SK-N-SH (cell line): ENCODE measurements around the gene SIGLEC15. TPM values are rescaled to one million over a fixed set of nuclear protein-coding genes. Genes with fewer than 3 reads are reported as not detected.

ENCODE experiments used
- CTCF ChIA-PET: fragments of 300-600, 350-600 bp; formaldehyde crosslinking; extraction: SDS; loops from one replicate; lab custom pipeline; 2021; lab: Yijun Ruan, JAX
- POLR2A ChIA-PET: fragments of 350-600 bp; sonication (Branson Sonifier 250); formaldehyde crosslinking; extraction: SDS; loops from one replicate; lab custom pipeline; 2020; ENCODE audit warnings: antibody characterized with exemption, inconsistent platforms; lab: Yijun Ruan, JAX
- DNase-seq: peaks from one replicate; pipeline ENCODE4 v3.0.0; 2012
- H2AFZ ChIP-seq: fragments of 200-600 bp; sonication (generic); 2 replicates; pipeline ENCODE4 v1.8.1; 2016; ENCODE audit warnings: antibody characterized with exemption, mild to moderate bottlenecking, low read depth
- H3F3A ChIP-seq: fragments of 200-600 bp; sonication (generic); replicated peaks from 2 replicates; pipeline ENCODE3; 2016; ENCODE audit warnings: antibody characterized with exemption, mild to moderate bottlenecking; ENCODE audit not compliant: insufficient read depth
- H3K27ac ChIP-seq, 2 experiments: fragments of 200-500 bp in 1 of 2; fragments of 200-600 bp in 1 of 2; sonication (Bioruptor generic) in 1 of 2; sonication (generic), shearing (Covaris generic) in 1 of 2; 2 replicates each; pipeline versions ENCODE4 v1.5.1 to v1.6.1; 2014 to 2016; ENCODE audit warnings: low read depth in 2 of 2, inconsistent platforms in 1 of 2, low read length in 1 of 2, mild to moderate bottlenecking in 1 of 2, mixed read lengths in 1 of 2
- H3K27me3 ChIP-seq: fragments of 200-600 bp; sonication (generic), shearing (Covaris generic); 2 replicates; pipeline ENCODE4 v1.6.1; 2016; ENCODE audit warnings: mixed run types; ENCODE audit not compliant: insufficient read depth
- H3K36me3 ChIP-seq, 2 experiments: fragments of 200-500 bp in 1 of 2; fragments of 200-600 bp in 1 of 2; sonication (Bioruptor generic) in 1 of 2; sonication (generic) in 1 of 2; replicated peaks in 1 of 2; 2 replicates each; pipeline versions ENCODE3 to v1.5.1; 2014 to 2016; ENCODE audit warnings: low read length in 1 of 2, mild to moderate bottlenecking in 1 of 2; ENCODE audit not compliant: insufficient read depth in 2 of 2, control insufficient read depth in 1 of 2
- H3K4me1 ChIP-seq, 2 experiments: fragments of 200-500 bp in 1 of 2; fragments of 200-600 bp in 1 of 2; sonication (Bioruptor generic) in 1 of 2; sonication (generic), shearing (Covaris generic) in 1 of 2; 2 replicates each; pipeline versions ENCODE4 v1.5.1 to v1.6.1; 2014 to 2016; ENCODE audit warnings: low read depth in 1 of 2, low read length in 1 of 2, mixed run types in 1 of 2; ENCODE audit not compliant: insufficient read depth in 2 of 2, control insufficient read depth in 1 of 2
- H3K4me2 ChIP-seq: fragments of 200-600 bp; sonication (generic), shearing (Covaris generic); 2 replicates; pipeline ENCODE4 v1.6.1; 2017; ENCODE audit warnings: mixed run types
- H3K4me3 ChIP-seq, 2 experiments: fragments of 200-500 bp in 1 of 2; fragments of 200-600 bp in 1 of 2; sonication (Bioruptor generic) in 1 of 2; sonication (generic), shearing (Covaris generic) in 1 of 2; 2 replicates each; pipeline versions ENCODE4 v1.5.1 to v1.8.1; 2014 to 2016; ENCODE audit warnings: low read depth in 2 of 2, inconsistent platforms in 1 of 2, low read length in 1 of 2, mild to moderate bottlenecking in 1 of 2, mixed read lengths in 1 of 2, moderate library complexity in 1 of 2
- H3K79me2 ChIP-seq: fragments of 200-600 bp; sonication (generic); 2 replicates; pipeline ENCODE4 v1.8.1; 2017; ENCODE audit warnings: mild to moderate bottlenecking; ENCODE audit not compliant: insufficient read depth
- H3K9ac ChIP-seq: fragments of 200-600 bp; sonication (generic); 2 replicates; pipeline ENCODE4 v1.6.1; 2017; ENCODE audit warnings: mixed run types
- H3K9me2 ChIP-seq: fragments of 200-600 bp; sonication (generic); 2 replicates; pipeline ENCODE4 v1.6.1; 2017; ENCODE audit warnings: mixed run types
- H3K9me3 ChIP-seq: fragments of 200-600 bp; sonication (generic); 2 replicates; pipeline ENCODE4 v1.6.1; 2017; ENCODE audit warnings: mixed run types, mild to moderate bottlenecking, moderate library complexity
- H4K20me1 ChIP-seq: fragments of 200-600 bp; sonication (generic); 2 replicates; pipeline ENCODE4 v1.6.1; 2017; ENCODE audit warnings: mild to moderate bottlenecking, mixed run types; ENCODE audit not compliant: insufficient read depth
- EP300 ChIP-seq, 2 experiments: IDR thresholded peaks; 2 replicates each; pipeline versions ENCODE4 v1.4.0 to v1.6.1; 2012; ENCODE audit warnings: borderline replicate concordance in 1 of 2, low read depth in 1 of 2, low read length in 1 of 2
- FOXJ3 ChIP-seq: sonication (generic); formaldehyde crosslinking; IDR thresholded peaks from 2 replicates; pipeline ENCODE4 v1.5.1; 2020; ENCODE audit warnings: mild to moderate bottlenecking, missing genetic modification reagents
- GABPA ChIP-seq: IDR thresholded peaks from 2 replicates; pipeline ENCODE4 v1.4.0; 2012; ENCODE audit warnings: low read depth, mild to moderate bottlenecking
- IRF3 ChIP-seq: fragments of 150-350 bp; IDR thresholded peaks from 2 replicates; pipeline ENCODE4 v1.6.1; 2016; ENCODE audit warnings: mild to moderate bottlenecking, low read depth, low read length
- MXI1 ChIP-seq: IDR thresholded peaks from 2 replicates; pipeline ENCODE4 v1.6.1; 2012; ENCODE audit warnings: mild to moderate bottlenecking, low read depth, low read length, improper control_type of control experiment
- NRF1 ChIP-seq: IDR thresholded peaks from 2 replicates; pipeline ENCODE4 v1.6.1; 2012; ENCODE audit warnings: low read depth, mild to moderate bottlenecking, low read length
- RAD21 ChIP-seq: IDR thresholded peaks from 2 replicates; pipeline ENCODE4 v1.6.1; 2012; ENCODE audit warnings: mild to moderate bottlenecking, low read length
- RCOR1 ChIP-seq: fragments of 150-350 bp; IDR thresholded peaks from 2 replicates; pipeline ENCODE4 v1.6.1; 2017; ENCODE audit warnings: antibody characterized with exemption, low read length
- REST ChIP-seq: IDR thresholded peaks from 2 replicates; pipeline ENCODE4 v1.6.1; 2012; ENCODE audit warnings: mild to moderate bottlenecking, low read depth, low read length, moderate library complexity
- RFX5 ChIP-seq: IDR thresholded peaks from 2 replicates; pipeline ENCODE4 v1.6.1; 2012; ENCODE audit warnings: mild to moderate bottlenecking, improper control_type of control experiment, low read length
- TAF1 ChIP-seq: IDR thresholded peaks from 2 replicates; pipeline ENCODE4 v1.6.1; 2012; ENCODE audit warnings: low read depth, mild to moderate bottlenecking, low read length, moderate library complexity, borderline replicate concordance
- TCF12 ChIP-seq: IDR thresholded peaks from 2 replicates; pipeline ENCODE4 v1.4.0; 2012
- WGBS: methylation state at CpG from one replicate; pipeline ENCODE4 v1.1.6; 2017; ENCODE audit warnings: low lambda C conversion rate; 5-methylcytosine and 5-hydroxymethylcytosine counted together
- polyA plus RNA-seq, 3 experiments: library from polyadenylated mRNA; depleted of rRNA; stranded (reverse); fragments of >200 nt; gene quantifications; 2 replicates each; pipeline ENCODE4 v1.2.3, GENCODE V29; 2012
- TF ChIP-seq, protein P1 (sequence below): fragments of 200-600 bp; sonication (generic); IDR thresholded peaks from 2 replicates; pipeline ENCODE4 v1.6.1; 2017; ENCODE audit warnings: antibody characterized with exemption, mild to moderate bottlenecking, moderate library complexity
- TF ChIP-seq, protein P2 (sequence below): IDR thresholded peaks from 2 replicates; pipeline ENCODE4 v1.4.0; 2012; ENCODE audit warnings: low read depth, borderline replicate concordance
- TF ChIP-seq, protein P3 (sequence below): IDR thresholded peaks from 2 replicates; pipeline ENCODE4 v1.4.0; 2012; ENCODE audit warnings: low read depth

Gene SIGLEC15
- polyA plus RNA-seq, 1 of the 3 experiments (the other 2 are of a cell fraction) = 0.10 TPM

- Histone ChIP-seq H3K27ac (peak overlapping the region in 1 of 2 experiments; percentile 27; a peak in 1 of 4 replicates), H3K4me3 (no peak overlapping the region), H3K4me1 (no peaks in the 10 kb centered on the region), H3F3A (peaks cover 12% of the 10 kb centered on the region), H3K9me2 (no peaks in the 10 kb centered on the region), H3K36me3 (peaks cover 89 to 90% of the 10 kb centered on the region in 2 experiments), H4K20me1 (no peaks in the 10 kb centered on the region), H3K27me3 (no peaks in the 10 kb centered on the region), H3K9me3 (peaks cover 5% of the 10 kb centered on the region; the same call in 1 of the 2 replicates), H2AFZ (no peak overlapping the region), H3K4me2 (no peak overlapping the region), H3K9ac (no peak overlapping the region), H3K79me2 (no peaks in the 10 kb centered on the region)
- TF ChIP-seq RAD21 (no peak), REST (no peak), GABPA (no peak), IRF3 (no peak), RFX5 (no peak), EP300 (IDR thresholded peaks at IDR 0.05; ENCODE audit: borderline replicate concordance in 1 of 2, low read depth in 1 of 2, low read length in 1 of 2) (no peak), TCF12 (no peak), FOXJ3 (CRISPR knock-in tag) (no peak), TAF1 (no peak), MXI1 (no peak), RCOR1 (no peak), NRF1 (no peak)
- TF ChIP-seq, protein P1, sequence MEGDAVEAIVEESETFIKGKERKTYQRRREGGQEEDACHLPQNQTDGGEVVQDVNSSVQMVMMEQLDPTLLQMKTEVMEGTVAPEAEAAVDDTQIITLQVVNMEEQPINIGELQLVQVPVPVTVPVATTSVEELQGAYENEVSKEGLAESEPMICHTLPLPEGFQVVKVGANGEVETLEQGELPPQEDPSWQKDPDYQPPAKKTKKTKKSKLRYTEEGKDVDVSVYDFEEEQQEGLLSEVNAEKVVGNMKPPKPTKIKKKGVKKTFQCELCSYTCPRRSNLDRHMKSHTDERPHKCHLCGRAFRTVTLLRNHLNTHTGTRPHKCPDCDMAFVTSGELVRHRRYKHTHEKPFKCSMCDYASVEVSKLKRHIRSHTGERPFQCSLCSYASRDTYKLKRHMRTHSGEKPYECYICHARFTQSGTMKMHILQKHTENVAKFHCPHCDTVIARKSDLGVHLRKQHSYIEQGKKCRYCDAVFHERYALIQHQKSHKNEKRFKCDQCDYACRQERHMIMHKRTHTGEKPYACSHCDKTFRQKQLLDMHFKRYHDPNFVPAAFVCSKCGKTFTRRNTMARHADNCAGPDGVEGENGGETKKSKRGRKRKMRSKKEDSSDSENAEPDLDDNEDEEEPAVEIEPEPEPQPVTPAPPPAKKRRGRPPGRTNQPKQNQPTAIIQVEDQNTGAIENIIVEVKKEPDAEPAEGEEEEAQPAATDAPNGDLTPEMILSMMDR = no peak
- TF ChIP-seq, protein P2, sequence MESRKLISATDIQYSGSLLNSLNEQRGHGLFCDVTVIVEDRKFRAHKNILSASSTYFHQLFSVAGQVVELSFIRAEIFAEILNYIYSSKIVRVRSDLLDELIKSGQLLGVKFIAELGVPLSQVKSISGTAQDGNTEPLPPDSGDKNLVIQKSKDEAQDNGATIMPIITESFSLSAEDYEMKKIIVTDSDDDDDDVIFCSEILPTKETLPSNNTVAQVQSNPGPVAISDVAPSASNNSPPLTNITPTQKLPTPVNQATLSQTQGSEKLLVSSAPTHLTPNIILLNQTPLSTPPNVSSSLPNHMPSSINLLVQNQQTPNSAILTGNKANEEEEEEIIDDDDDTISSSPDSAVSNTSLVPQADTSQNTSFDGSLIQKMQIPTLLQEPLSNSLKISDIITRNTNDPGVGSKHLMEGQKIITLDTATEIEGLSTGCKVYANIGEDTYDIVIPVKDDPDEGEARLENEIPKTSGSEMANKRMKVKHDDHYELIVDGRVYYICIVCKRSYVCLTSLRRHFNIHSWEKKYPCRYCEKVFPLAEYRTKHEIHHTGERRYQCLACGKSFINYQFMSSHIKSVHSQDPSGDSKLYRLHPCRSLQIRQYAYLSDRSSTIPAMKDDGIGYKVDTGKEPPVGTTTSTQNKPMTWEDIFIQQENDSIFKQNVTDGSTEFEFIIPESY = no peak
- TF ChIP-seq, protein P3, sequence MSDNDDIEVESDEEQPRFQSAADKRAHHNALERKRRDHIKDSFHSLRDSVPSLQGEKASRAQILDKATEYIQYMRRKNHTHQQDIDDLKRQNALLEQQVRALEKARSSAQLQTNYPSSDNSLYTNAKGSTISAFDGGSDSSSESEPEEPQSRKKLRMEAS = no peak
- 83% methylated on average over 3 of the region's 3 CpGs for WGBS
- POLR2A ChIA-PET = no interaction called here
- CTCF ChIA-PET = interaction anchor here (0.8 to 2.9 kb wide), 2 partner anchors 11 to 19 kb away, joined by 3 to 13 read pairs; no protein-coding TSS in a partner anchor
- no peak for DNase-seq
These were observed 35.5 kb downstream of the SIGLEC15 start for GRCh38 chr18:45860971-45861370.
